ENCODE data around the gene LHX3. TPM values are rescaled to one million over a fixed set of nuclear protein-coding genes. Genes with fewer than 3 reads are reported as not detected.

The LHX3 gene
- total and polyA plus RNA-seq, 2 of the 4 experiments (the other 2 are of a cell fraction), result not detected

DNA sequence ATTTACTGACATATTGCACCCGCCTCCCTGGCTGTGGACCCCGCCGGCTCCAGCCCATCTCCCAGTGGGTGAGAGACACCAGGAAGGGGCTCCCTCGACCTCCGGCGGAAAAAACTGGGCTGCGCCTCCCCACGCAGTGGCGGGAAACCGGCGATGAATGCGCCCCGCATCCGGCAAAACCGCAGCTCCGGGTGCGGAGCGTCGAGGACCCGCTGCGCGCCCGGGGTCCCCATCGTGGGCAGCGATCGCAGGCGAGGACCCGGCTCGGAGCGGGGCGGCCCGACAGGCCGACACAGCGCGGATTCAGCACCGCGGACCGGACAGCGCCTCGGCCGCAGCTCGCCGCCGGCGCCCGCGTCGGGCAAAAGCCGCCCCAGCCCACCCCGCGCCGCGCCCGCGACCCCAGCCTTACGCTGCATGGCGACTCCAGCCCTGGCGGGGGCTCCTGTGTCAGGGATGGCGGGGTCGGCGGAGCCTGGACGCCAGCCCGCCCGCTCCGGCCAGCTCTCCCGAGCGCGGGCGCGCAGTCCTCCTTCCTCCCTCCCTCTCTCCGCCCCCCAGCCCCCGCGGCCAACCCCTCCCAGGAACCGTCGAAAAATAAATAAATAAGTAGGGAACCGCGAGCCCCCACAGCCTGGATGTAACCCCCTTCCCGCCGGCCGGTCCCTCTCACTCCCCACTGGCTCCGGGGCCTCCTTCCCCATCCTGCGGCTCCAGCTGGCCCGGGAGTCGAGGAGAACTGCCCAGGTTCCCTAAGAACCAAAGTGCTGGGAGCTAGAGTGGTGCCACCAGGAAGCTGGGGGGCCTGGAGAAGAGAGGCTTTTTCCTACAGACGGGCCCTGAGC lies 3.1 kb downstream of the LHX3 start:
- no peak overlapping the region for H3K4me2 ChIP-seq (ENCODE audit: low read depth, low read length)
- 7% methylated on average over 55 of the region's 85 CpGs; no CpG with 5 or more reads in 1 of the 2 experiments for WGBS, 2 experiments (ENCODE audit: extremely low coverage in 2 of 2, insufficient read length in 1 of 2)
- H2AK9ac ChIP-seq (replicated peaks; ENCODE audit: low read depth, low read length, poor library complexity), result no peak overlapping the region
- H3K27me3 ChIP-seq (ENCODE audit: control insufficient read depth, insufficient read depth, low read length), result peaks cover 71% of the 10 kb centered on the region
- no peak overlapping the region for H2AK5ac ChIP-seq (ENCODE audit: low read depth, low read length)
- no peaks in the 10 kb centered on the region for H3K36me3 ChIP-seq (ENCODE audit: control insufficient read depth, insufficient read depth, low read length)
- no peak overlapping the region for H3K27ac ChIP-seq (ENCODE audit: insufficient read depth, low read length)
- peaks cover 27% of the 10 kb centered on the region for H4K20me1 ChIP-seq (ENCODE audit: insufficient read depth, low read length)
- no peak overlapping the region for H2BK15ac ChIP-seq (ENCODE audit: low read depth, low read length)
- H4K8ac ChIP-seq (ENCODE audit: low read depth in 2 of 2, low read length in 2 of 2), result no peak overlapping the region
- no peaks in the 10 kb centered on the region for H3K9me3 ChIP-seq (ENCODE audit: control insufficient read depth, insufficient read depth, low read length)
- CTCF ChIA-PET, result no interaction called here
- no peak overlapping the region for H2BK20ac ChIP-seq (ENCODE audit: low read depth, low read length)
- no TSS peak for BruUV-seq (replicated peaks)
- intact Hi-C loops (cut with micrococcal nuclease) (no loop called here), in situ Hi-C loops (cut with MboI; ENCODE audit: low sequenced_read_pairs) (no loop called here), dilution Hi-C loops (cut with HindIII; ENCODE audit: low sequenced_read_pairs, unreplicated experiment) (no loop called here)
- H4K5ac ChIP-seq (ENCODE audit: low read depth, low read length), result no peak overlapping the region
- POLR2A ChIA-PET (ENCODE audit: unreplicated experiment), result no interaction called here
- no peak overlapping the region for H2BK120ac ChIP-seq (ENCODE audit: low read depth, low read length)
- no peak overlapping the region for H2AFZ ChIP-seq (replicated peaks; ENCODE audit: low read length, poor library complexity)
- H4K91ac ChIP-seq (ENCODE audit: insufficient read depth, low read depth, low read length), result no peak overlapping the region
- H2BK5ac ChIP-seq (ENCODE audit: low read depth, low read length, poor library complexity, severe bottlenecking), result no peak overlapping the region
- ATAC-seq (ENCODE audit: low read depth) (peak; percentile 66), DNase-seq (no peak)
- H3K56ac ChIP-seq (ENCODE audit: extremely low read depth, insufficient read depth, low read length), result no peak overlapping the region
- TF ChIP-seq FOS (IDR thresholded peaks at IDR 0.05; ENCODE audit: low read depth, low read length) (no peak), BHLHE40 (IDR thresholded peaks at IDR 0.05; ENCODE audit: low read depth, low read length) (no peak)
- H3K14ac ChIP-seq (replicated peaks; ENCODE audit: low read depth, low read length), result no peak overlapping the region
- no peak overlapping the region for H3K4ac ChIP-seq (ENCODE audit: low read depth, low read length)
- H3K4me3 ChIP-seq (ENCODE audit: insufficient read depth, low read depth, low read length), result no peak overlapping the region
- no peak overlapping the region for H3K18ac ChIP-seq (ENCODE audit: low read depth, low read length)
- no peaks in the 10 kb centered on the region for H3K79me1 ChIP-seq (ENCODE audit: low read depth in 1 of 2, low read length in 2 of 2)
- H3K23ac ChIP-seq (ENCODE audit: low read depth, low read length), result no peak overlapping the region
- H3K9ac ChIP-seq (ENCODE audit: low read depth, low read length), result no peak overlapping the region
- H3K4me1 ChIP-seq (ENCODE audit: control insufficient read depth, insufficient read depth, low read length), result no peaks in the 10 kb centered on the region
- no peaks in the 10 kb centered on the region for H3K9me1 ChIP-seq (ENCODE audit: insufficient read depth, low read length)

All from IMR-90 (cell line).